OCI-LY7 (cell line): ENCODE results near the gene DHX34. TPM values are rescaled to one million over a fixed set of nuclear protein-coding genes. Genes with fewer than 3 reads are reported as not detected.
"Not testable (repeated sequence)": the region's sequence is repeated elsewhere in the genome, so short reads cannot be mapped to it uniquely, and the experiment has no call there.

ENCODE experiments used
- BruUV-seq: library from RNA; stranded (reverse); fragments of 400-500 nt; replicated peaks from 2 replicates; lab custom pipeline; 2021; lab: Mats Ljungman, UMichigan
- CTCF ChIA-PET: fragments of 300-600 bp; sonication (Branson Sonifier 250); formaldehyde crosslinking; loops from one replicate; lab custom pipeline; 2022; ENCODE audit warnings: antibody characterized with exemption; ENCODE audit not compliant: unreplicated experiment; lab: Charles Lee
- POLR2A ChIA-PET: fragments of 300-600 bp; sonication (Branson Sonifier 250); formaldehyde crosslinking; loops from one replicate; lab custom pipeline; 2022; ENCODE audit warnings: antibody characterized with exemption; lab: Charles Lee
- DNase-seq: peaks from one replicate; pipeline ENCODE4 v3.0.0-alpha.2; 2015; ENCODE audit warnings: low spot score
- H2AFZ ChIP-seq: fragments of 200-600 bp; sonication (generic), shearing (Covaris generic); 2 replicates; pipeline ENCODE4 v1.6.1; 2014; ENCODE audit warnings: mild to moderate bottlenecking, antibody characterized with exemption, low read length, moderate library complexity
- H3K27ac ChIP-seq: fragments of 200-600 bp; sonication (generic); 2 replicates; pipeline ENCODE4 v1.5.1; 2014; ENCODE audit warnings: mixed run types, low read depth, mild to moderate bottlenecking, moderate library complexity, low read length, inconsistent platforms; ENCODE audit not compliant: poor library complexity, severe bottlenecking
- H3K36me3 ChIP-seq: fragments of 200-600 bp; sonication (generic); 2 replicates; pipeline ENCODE4 v1.6.1; 2014; ENCODE audit warnings: mild to moderate bottlenecking, antibody characterized with exemption, low read length, moderate library complexity, mixed read lengths; ENCODE audit not compliant: insufficient read depth
- H3K4me1 ChIP-seq: fragments of 200-600 bp; sonication (generic); 2 replicates; pipeline ENCODE4 v1.5.1; 2014; ENCODE audit warnings: mild to moderate bottlenecking, low read length; ENCODE audit not compliant: insufficient read depth, poor library complexity, severe bottlenecking
- H3K4me2 ChIP-seq: fragments of 200-600 bp; sonication (generic); 2 replicates; pipeline ENCODE4 v1.6.1; 2014; ENCODE audit warnings: mild to moderate bottlenecking, low read length
- H3K4me3 ChIP-seq: fragments of 200-600 bp; sonication (generic); 2 replicates; pipeline ENCODE4 v1.5.1; 2014; ENCODE audit warnings: mild to moderate bottlenecking, low read depth, low read length; ENCODE audit not compliant: poor library complexity, severe bottlenecking
- H3K79me2 ChIP-seq: fragments of 200-600 bp; sonication (generic); 2 replicates; pipeline ENCODE4 v1.6.1; 2016; ENCODE audit warnings: low read depth, mild to moderate bottlenecking, low read length, moderate library complexity, mixed read lengths; ENCODE audit not compliant: insufficient read depth
- H3K9me2 ChIP-seq: fragments of 200-600 bp; sonication (generic); 2 replicates; pipeline ENCODE4 v1.6.1; 2016; ENCODE audit warnings: mild to moderate bottlenecking, low read length, mixed read lengths; ENCODE audit not compliant: insufficient read depth
- H3K9me3 ChIP-seq: fragments of 200-600 bp; sonication (generic); 2 replicates; pipeline ENCODE4 v1.6.1; 2014; ENCODE audit warnings: mild to moderate bottlenecking, mixed run types, low read length, mixed read lengths
- H4K20me1 ChIP-seq: fragments of 200-600 bp; sonication (generic); 2 replicates; pipeline ENCODE4 v1.6.1; 2014; ENCODE audit warnings: mild to moderate bottlenecking, antibody characterized with exemption, low read length, moderate library complexity, mixed read lengths; ENCODE audit not compliant: insufficient read depth
- EZH2phosphoT487 ChIP-seq: fragments of 200-600 bp; sonication (generic); IDR thresholded peaks from 2 replicates; pipeline ENCODE4 v1.6.1; 2018; ENCODE audit warnings: low read depth, borderline replicate concordance, mild to moderate bottlenecking, mixed run types, antibody characterized with exemption, low read length, moderate library complexity, mixed read lengths
- intact Hi-C: fragments of 100-400 bp; cut with micrococcal nuclease; formaldehyde crosslinking; loops from one replicate; pipeline ENCODE4 v1.10.0; 2022; ENCODE audit not compliant: unreplicated experiment
- total RNA-seq, 2 experiments: library from RNA; depleted of rRNA in 1 of 2; stranded (reverse); fragments of >200 nt in 1 of 2; shearing (Covaris generic) in 1 of 2; gene quantifications; 2 replicates each; pipeline ENCODE4 v1.2.3, GENCODE V29; 2014 to 2022
- TF ChIP-seq, protein P1 (sequence below): fragments of 200-600 bp; sonication (generic); conservative IDR thresholded peaks from 2 replicates; pipeline ENCODE4 v1.5.1; 2014; ENCODE audit warnings: mild to moderate bottlenecking, antibody characterized with exemption, low read length, moderate library complexity, mixed read lengths

The DHX34 gene
- total RNA-seq, 2 experiments from 2014 or later, result 19.7 to 32.2 TPM

- no peak overlapping the region for H3K4me2 ChIP-seq
- H3K9me3 ChIP-seq, result no peaks in the 10 kb centered on the region
- no peak for TF ChIP-seq EZH2phosphoT487
- TF ChIP-seq, protein P1, sequence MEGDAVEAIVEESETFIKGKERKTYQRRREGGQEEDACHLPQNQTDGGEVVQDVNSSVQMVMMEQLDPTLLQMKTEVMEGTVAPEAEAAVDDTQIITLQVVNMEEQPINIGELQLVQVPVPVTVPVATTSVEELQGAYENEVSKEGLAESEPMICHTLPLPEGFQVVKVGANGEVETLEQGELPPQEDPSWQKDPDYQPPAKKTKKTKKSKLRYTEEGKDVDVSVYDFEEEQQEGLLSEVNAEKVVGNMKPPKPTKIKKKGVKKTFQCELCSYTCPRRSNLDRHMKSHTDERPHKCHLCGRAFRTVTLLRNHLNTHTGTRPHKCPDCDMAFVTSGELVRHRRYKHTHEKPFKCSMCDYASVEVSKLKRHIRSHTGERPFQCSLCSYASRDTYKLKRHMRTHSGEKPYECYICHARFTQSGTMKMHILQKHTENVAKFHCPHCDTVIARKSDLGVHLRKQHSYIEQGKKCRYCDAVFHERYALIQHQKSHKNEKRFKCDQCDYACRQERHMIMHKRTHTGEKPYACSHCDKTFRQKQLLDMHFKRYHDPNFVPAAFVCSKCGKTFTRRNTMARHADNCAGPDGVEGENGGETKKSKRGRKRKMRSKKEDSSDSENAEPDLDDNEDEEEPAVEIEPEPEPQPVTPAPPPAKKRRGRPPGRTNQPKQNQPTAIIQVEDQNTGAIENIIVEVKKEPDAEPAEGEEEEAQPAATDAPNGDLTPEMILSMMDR, result no peak
- DNase-seq, result no peak
- no peaks in the 10 kb centered on the region for H4K20me1 ChIP-seq
- no peaks in the 10 kb centered on the region for H3K79me2 ChIP-seq
- ChIA-PET POLR2A (no interaction called here), CTCF (no interaction called here)
- intact Hi-C loops, result no loop called here
- H3K4me1 ChIP-seq, result no peaks in the 10 kb centered on the region
- BruUV-seq, result no TSS peak
- no peak overlapping the region for H3K4me3 ChIP-seq
- H2AFZ ChIP-seq, result no peak overlapping the region
- no peaks in the 10 kb centered on the region for H3K9me2 ChIP-seq
- H3K27ac ChIP-seq, result no peak overlapping the region
- no peaks in the 10 kb centered on the region for H3K36me3 ChIP-seq
Measured at GRCh38 chr19:47411101-47411500, 62.0 kb downstream of the DHX34 start.

DNA sequence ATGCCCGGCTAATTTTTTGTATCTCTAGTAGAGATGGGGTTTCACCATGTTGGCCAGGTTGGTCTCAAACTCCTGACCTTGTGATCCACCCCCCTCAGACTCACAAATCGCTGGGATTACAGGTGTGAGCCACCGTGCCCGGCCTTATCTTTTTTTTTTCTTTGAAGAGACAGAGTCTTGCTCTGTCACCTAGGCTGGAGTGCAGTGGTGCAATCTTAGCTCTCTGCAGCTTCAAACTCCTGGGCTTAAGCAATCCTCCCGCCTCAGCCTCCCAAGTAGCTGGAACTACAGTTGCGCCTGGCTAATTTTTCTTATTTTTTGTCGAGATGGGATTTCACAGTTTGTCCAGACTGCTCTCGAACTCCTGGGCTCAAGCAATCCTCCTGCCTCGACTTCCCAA is 62.6 kb downstream of the DHX34 start:
- POLR2A ChIA-PET, H3K79me2 ChIP-seq, H3K36me3 ChIP-seq, H3K4me1 ChIP-seq, CTCF ChIA-PET, H4K20me1 ChIP-seq, H3K9me3 ChIP-seq, H3K9me2 ChIP-seq, H2AFZ ChIP-seq, DNase-seq, H3K4me3 ChIP-seq, intact Hi-C loops, H3K27ac ChIP-seq, BruUV-seq, H3K4me2 ChIP-seq: not testable (repeated sequence)

- no peak for TF ChIP-seq EZH2phosphoT487
- TF ChIP-seq, protein P1, result no peak
- Histone ChIP-seq H3K9me3 (no peaks in the 10 kb centered on the region), H4K20me1 (no peaks in the 10 kb centered on the region), H3K4me2 (no peak overlapping the region), H3K79me2 (no peaks in the 10 kb centered on the region), H2AFZ (no peak overlapping the region), H3K4me1 (no peaks in the 10 kb centered on the region), H3K4me3 (no peak overlapping the region), H3K27ac (no peak overlapping the region), H3K9me2 (no peaks in the 10 kb centered on the region), H3K36me3 (no peaks in the 10 kb centered on the region)
- ChIA-PET CTCF (no interaction called here), POLR2A (no interaction called here)
- DNase-seq, result no peak
- no TSS peak for BruUV-seq
- intact Hi-C loops, result no loop called here
Measured at GRCh38 chr19:47413941-47414340, 64.8 kb downstream of the DHX34 start.
